ENCODE results near the gene TNFSF9.

The TNFSF9 gene

DNA sequence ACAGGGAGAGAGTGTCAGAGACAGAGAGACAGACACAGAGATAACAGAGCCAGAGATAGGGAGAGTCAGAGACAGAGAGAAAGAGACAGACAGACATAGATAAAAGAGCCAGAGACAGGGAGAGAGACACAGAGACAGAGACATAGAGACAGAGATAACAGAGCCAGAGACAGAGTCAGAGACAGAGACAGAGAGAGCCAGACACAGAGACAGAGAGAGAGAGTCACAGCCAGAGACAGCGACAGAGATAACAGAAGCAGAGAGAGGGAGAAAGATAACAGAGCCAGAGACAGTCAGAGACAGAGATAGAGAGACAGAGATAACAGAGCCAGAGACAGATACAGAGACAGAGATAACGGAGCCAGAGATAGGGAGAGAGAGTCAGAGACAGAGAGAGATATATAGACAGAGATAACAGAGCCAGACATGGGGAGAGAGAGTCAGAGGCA lies 865 bp upstream of the TNFSF9 start:
- TF ChIP-seq, protein P1, sequence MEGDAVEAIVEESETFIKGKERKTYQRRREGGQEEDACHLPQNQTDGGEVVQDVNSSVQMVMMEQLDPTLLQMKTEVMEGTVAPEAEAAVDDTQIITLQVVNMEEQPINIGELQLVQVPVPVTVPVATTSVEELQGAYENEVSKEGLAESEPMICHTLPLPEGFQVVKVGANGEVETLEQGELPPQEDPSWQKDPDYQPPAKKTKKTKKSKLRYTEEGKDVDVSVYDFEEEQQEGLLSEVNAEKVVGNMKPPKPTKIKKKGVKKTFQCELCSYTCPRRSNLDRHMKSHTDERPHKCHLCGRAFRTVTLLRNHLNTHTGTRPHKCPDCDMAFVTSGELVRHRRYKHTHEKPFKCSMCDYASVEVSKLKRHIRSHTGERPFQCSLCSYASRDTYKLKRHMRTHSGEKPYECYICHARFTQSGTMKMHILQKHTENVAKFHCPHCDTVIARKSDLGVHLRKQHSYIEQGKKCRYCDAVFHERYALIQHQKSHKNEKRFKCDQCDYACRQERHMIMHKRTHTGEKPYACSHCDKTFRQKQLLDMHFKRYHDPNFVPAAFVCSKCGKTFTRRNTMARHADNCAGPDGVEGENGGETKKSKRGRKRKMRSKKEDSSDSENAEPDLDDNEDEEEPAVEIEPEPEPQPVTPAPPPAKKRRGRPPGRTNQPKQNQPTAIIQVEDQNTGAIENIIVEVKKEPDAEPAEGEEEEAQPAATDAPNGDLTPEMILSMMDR (IDR thresholded peaks at IDR 0.05; ENCODE audit: low read depth, low read length): no peak
- DNase-seq (ENCODE audit: extremely low read depth, low read depth): no peak

DNA sequence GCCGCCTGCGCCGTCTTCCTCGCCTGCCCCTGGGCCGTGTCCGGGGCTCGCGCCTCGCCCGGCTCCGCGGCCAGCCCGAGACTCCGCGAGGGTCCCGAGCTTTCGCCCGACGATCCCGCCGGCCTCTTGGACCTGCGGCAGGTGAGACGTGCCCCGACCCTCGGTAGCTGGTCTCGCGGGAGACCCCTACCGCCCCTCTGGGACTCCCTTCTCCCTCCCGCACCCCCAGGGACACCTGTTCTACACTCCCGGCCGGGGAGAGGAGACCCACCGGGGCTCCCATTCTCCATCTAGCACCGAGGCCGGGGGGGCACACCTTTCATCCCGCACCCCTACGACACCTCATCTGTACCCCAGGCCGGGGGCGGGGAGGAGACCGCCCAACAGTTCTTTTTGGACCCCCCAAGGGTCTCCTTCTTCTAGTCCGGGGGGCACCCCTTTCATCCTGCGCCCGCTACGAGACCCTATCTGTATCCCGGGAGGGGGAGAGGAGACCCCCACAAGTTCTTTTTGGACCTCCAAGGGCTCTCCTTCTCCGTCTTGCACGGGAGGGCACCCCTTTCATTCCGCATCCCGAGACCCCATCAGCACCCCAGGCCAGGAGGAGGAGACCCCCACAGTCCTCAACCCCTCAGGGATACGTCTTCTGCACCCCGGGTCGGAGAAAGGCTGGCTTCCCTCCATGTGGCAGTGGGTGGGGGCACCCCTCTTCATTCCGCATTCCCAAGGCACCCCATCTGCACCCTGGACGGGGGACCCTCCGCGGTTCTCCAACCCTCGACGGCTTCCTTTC lies 533 bp downstream of the TNFSF9 start:
- no peak for DNase-seq (ENCODE audit: extremely low read depth, low read depth)
- TF ChIP-seq, protein P1 (IDR thresholded peaks at IDR 0.05; ENCODE audit: low read depth, low read length): no peak

DNA sequence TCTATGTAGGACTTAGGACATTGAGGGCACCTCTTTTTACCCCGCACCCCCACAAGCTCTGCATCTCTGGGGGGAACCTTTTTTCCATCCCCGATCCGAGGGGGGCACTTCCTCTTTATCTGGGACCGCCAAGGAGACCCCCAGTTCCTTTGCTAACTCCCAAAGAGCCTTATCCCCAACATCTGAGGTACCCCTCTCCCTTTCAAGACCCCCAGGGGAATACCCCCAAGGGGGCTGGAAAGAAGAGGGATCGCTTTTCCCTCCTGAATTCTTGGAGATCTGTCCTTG lies 1.1 kb downstream of the TNFSF9 start:
- TF ChIP-seq, protein P1 (IDR thresholded peaks at IDR 0.05; ENCODE audit: low read depth, low read length): no peak
- no peak for DNase-seq (ENCODE audit: extremely low read depth, low read depth)

DNA sequence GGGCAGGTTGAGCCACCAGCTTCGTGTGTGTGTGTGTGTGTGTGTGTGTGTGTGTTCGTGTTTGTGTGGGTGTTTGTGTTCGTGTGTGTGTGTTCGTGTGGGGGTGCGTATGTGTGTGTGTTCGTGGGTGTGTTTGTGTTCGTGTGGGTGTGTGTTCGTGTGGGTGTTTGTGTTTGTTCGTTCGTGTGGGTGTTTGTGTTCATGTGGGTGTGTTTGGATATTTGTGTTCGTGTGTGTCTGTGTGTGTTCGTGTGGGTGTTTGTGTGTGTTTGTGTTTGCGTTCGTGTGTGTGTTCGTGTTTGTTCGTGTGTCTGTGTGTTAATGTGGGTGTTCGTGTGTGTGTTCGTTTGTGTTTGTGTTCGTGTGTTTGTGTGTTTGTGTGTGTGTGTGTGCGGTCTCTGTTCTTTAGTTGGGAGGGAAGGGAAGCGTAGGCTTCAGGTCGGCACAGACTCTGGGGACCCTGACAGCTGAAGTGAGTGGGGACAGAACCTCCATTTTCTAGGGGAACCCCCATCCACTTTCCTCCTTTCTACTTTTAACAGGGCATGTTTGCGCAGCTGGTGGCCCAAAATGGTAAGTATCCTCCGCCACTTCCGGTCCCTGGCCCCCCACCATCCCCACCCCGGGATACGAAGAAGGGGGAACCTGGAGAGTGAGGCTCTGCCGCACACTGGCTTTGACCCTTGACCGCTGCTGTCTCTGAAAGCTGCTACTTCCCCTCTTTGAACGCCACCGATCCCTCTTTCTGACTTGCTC lies 1.6 kb downstream of the TNFSF9 start:
- TF ChIP-seq, protein P1 (IDR thresholded peaks at IDR 0.05; ENCODE audit: low read depth, low read length): no peak
- no peak for DNase-seq (ENCODE audit: extremely low read depth, low read depth)

DNA sequence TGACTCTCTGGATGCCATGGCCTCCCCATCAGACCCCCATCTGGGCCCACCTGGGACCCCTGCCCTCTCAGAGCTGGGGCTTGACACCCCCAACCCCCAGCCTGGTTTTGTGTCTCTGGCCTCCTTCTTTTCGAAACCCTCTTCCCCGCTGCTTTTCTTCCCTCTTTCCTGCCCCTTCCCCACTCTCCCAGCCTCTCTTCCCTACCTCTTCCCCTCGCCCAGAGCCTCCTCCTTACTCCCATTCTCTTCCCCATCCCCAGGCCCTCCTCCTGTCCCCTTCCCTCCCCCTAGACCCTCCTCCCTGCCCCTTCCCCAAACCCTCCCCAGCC lies 2.1 kb downstream of the TNFSF9 start:
- no peak for DNase-seq (ENCODE audit: extremely low read depth, low read depth)
- TF ChIP-seq, protein P1 (IDR thresholded peaks at IDR 0.05; ENCODE audit: low read depth, low read length): no peak

DNA sequence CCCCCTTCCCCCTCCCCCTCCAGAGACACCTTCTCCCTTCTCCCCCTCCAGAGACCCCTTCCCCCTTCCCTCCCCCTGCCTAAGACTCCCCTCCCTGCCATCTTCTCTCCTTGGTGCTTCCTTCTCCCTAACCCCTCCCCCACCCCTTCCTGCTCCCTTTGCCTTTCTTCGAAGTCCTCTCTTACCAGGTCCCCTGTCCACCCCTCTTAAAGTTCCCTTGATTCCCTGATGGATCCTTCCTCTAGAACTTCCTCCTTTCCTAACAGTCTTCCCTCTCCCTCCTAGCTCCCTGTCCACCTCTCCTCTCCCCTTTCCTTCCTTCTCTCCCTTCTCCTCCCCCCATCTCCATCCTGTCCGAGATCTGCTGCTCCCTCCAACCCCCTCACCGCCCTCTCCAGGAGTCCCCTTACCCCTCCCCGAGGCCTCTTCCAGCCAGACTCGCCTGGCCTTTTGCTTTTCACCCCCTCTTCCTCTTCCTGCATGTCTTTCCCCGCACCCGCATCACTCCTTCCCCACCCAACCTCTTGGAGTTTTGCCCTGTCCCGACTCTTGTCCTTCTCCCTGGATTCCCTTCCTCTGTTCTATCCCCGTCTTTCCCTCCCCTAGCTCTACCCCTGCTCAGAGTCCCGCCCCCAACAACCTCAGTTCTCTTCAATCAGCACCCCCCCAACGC lies 3.1 kb downstream of the TNFSF9 start:
- TF ChIP-seq, protein P1 (IDR thresholded peaks at IDR 0.05; ENCODE audit: low read depth, low read length): no peak
- DNase-seq (ENCODE audit: extremely low read depth, low read depth): no peak

All from AG09319 (cell line).